H1 (cell line): ENCODE data around the gene CMTR1. TPM values are rescaled to one million over a fixed set of nuclear protein-coding genes. Genes with fewer than 3 reads are reported as not detected.

Experiments used
- CTCF ChIA-PET: fragments of 300-600 bp; sonication (Branson Sonifier 250); formaldehyde crosslinking; loops from one replicate; lab custom pipeline; 2021; ENCODE audit not compliant: partially characterized antibody; lab: Charles Lee
- POLR2A ChIA-PET: fragments of 300-600 bp; sonication (Branson Sonifier 250); formaldehyde crosslinking; loops from one replicate; lab custom pipeline; 2021; ENCODE audit warnings: inconsistent platforms; ENCODE audit not compliant: partially characterized antibody; lab: Charles Lee
- DNase-seq, 2 experiments: peaks; one replicate each; pipeline versions ENCODE4 v3.0.0 to v3.0.0-alpha.2; 2010 to 2022; ENCODE audit warnings: low spot score in 2 of 2, low read depth in 1 of 2, mixed read lengths in 1 of 2
- FAIRE-seq: peaks from 2 replicates; lab custom pipeline; 2011; peaks lifted over from hg19 to GRCh38; lab: Jason Lieb, UNC
- H2AFZ ChIP-seq: 2 replicates; pipeline ENCODE4 v1.8.1; 2012; ENCODE audit warnings: low read length, inconsistent platforms
- H2AK5ac ChIP-seq: 2 replicates; pipeline ENCODE4 v1.6.1; 2013; ENCODE audit warnings: low read depth, low read length
- H2BK120ac ChIP-seq: replicated peaks from 2 replicates; pipeline ENCODE3; 2013; ENCODE audit warnings: low read depth, low read length, inconsistent platforms
- H2BK12ac ChIP-seq: 2 replicates; pipeline ENCODE4 v1.6.1; 2013; ENCODE audit warnings: low read depth, low read length
- H2BK15ac ChIP-seq: 2 replicates; pipeline ENCODE4 v1.6.1; 2013; ENCODE audit warnings: low read length
- H2BK20ac ChIP-seq: 2 replicates; pipeline ENCODE4 v1.6.1; 2013; ENCODE audit warnings: low read length
- H2BK5ac ChIP-seq: 2 replicates; pipeline ENCODE4 v1.6.1; 2013; ENCODE audit warnings: low read depth, low read length
- H3K14ac ChIP-seq: 2 replicates; pipeline ENCODE4 v1.6.1; 2013; ENCODE audit warnings: inconsistent platforms; ENCODE audit not compliant: insufficient read length
- H3K18ac ChIP-seq: 2 replicates; pipeline ENCODE4 v1.6.1; 2013; ENCODE audit warnings: low read length; ENCODE audit errors: extremely low read depth
- H3K23ac ChIP-seq: 2 replicates; pipeline ENCODE4 v1.6.1; 2013; ENCODE audit warnings: inconsistent platforms; ENCODE audit not compliant: insufficient read length
- H3K23me2 ChIP-seq: 2 replicates; pipeline ENCODE4 v1.6.1; 2013; ENCODE audit warnings: low read depth, low read length
- H3K27ac ChIP-seq: 2 replicates; pipeline ENCODE4 v1.6.1; 2011; ENCODE audit warnings: low read depth, low read length, inconsistent platforms
- H3K27me3 ChIP-seq, 4 experiments: replicated peaks in 1 of 4; 1 replicate in 1 of 4; 2 replicates in 3 of 4; pipeline versions ENCODE4 v1.6.1 to v1.8.1; 2011 to 2013; ENCODE audit warnings: low read length in 3 of 4, mild to moderate bottlenecking in 3 of 4, inconsistent platforms in 2 of 4, mixed read lengths in 2 of 4, moderate library complexity in 1 of 4; ENCODE audit not compliant: control insufficient read depth in 3 of 4, insufficient read depth in 3 of 4; ENCODE audit errors: extremely low read depth in 1 of 4
- H3K36me3 ChIP-seq, 4 experiments: 2 replicates each; pipeline versions ENCODE4 v1.6.1 to v1.8.1; 2011 to 2013; ENCODE audit warnings: mild to moderate bottlenecking in 4 of 4, low read length in 3 of 4, moderate library complexity in 2 of 4, control low read depth in 1 of 4, inconsistent platforms in 1 of 4; ENCODE audit not compliant: insufficient read depth in 4 of 4, control insufficient read depth in 2 of 4
- H3K4ac ChIP-seq: replicated peaks from 2 replicates; pipeline ENCODE3; 2013; ENCODE audit warnings: low read length, low read depth, mixed read lengths, inconsistent platforms; ENCODE audit not compliant: insufficient read length
- H3K4me1 ChIP-seq, 4 experiments: replicated peaks in 1 of 4; 1 replicate in 1 of 4; 2 replicates in 3 of 4; pipeline versions ENCODE4 v1.6.1 to v1.8.1; 2011 to 2013; ENCODE audit warnings: low read length in 3 of 4, inconsistent platforms in 2 of 4, mixed read lengths in 1 of 4; ENCODE audit not compliant: insufficient read depth in 4 of 4, control insufficient read depth in 3 of 4
- H3K4me2 ChIP-seq, 2 experiments: 2 replicates each; pipeline versions ENCODE4 v1.6.1 to v1.8.1; 2011 to 2013; ENCODE audit warnings: low read depth in 2 of 2, low read length in 2 of 2, control low read depth in 1 of 2, inconsistent platforms in 1 of 2, mild to moderate bottlenecking in 1 of 2; ENCODE audit not compliant: insufficient read depth in 1 of 2
- H3K4me3 ChIP-seq, 4 experiments: fragments of 200-600, 300-600 bp in 1 of 4; sonication (generic), shearing (Covaris generic), sonication (Bioruptor Twin) in 1 of 4; 2 replicates each; pipeline versions ENCODE4 v1.5.1 to v1.8.1; 2011 to 2016; ENCODE audit warnings: low read length in 4 of 4, low read depth in 3 of 4, control low read depth in 2 of 4, inconsistent platforms in 2 of 4, mild to moderate bottlenecking in 2 of 4, mixed read lengths in 1 of 4, moderate library complexity in 1 of 4; ENCODE audit not compliant: insufficient read depth in 2 of 4; ENCODE audit errors: extremely low read depth in 1 of 4
- H3K56ac ChIP-seq: replicated peaks from 2 replicates; pipeline ENCODE3; 2013; ENCODE audit warnings: low read depth, mild to moderate bottlenecking, mixed read lengths, low read length, inconsistent platforms; ENCODE audit not compliant: insufficient read length
- H3K79me1 ChIP-seq: 2 replicates; pipeline ENCODE4 v1.6.1; 2013; ENCODE audit warnings: low read depth, low read length, control low read depth
- H3K79me2 ChIP-seq, 2 experiments: 2 replicates each; pipeline versions ENCODE4 v1.6.1 to v1.8.1; 2012 to 2013; ENCODE audit warnings: low read length in 2 of 2, mild to moderate bottlenecking in 2 of 2, inconsistent platforms in 1 of 2; ENCODE audit not compliant: insufficient read depth in 2 of 2, control insufficient read depth in 1 of 2
- H3K9ac ChIP-seq, 4 experiments: replicated peaks in 1 of 4; 1 replicate in 1 of 4; 2 replicates in 3 of 4; pipeline versions ENCODE4 v1.6.1 to v1.8.1; 2011 to 2013; ENCODE audit warnings: low read depth in 3 of 4, low read length in 3 of 4, control low read depth in 2 of 4, mild to moderate bottlenecking in 2 of 4, moderate library complexity in 2 of 4, inconsistent platforms in 1 of 4; ENCODE audit errors: extremely low read depth in 1 of 4
- H3K9me3 ChIP-seq, 2 experiments: 2 replicates each; pipeline versions ENCODE4 v1.6.1 to v1.8.1; 2012 to 2013; ENCODE audit warnings: mild to moderate bottlenecking in 2 of 2, moderate library complexity in 2 of 2, control low read depth in 1 of 2, inconsistent platforms in 1 of 2, low read depth in 1 of 2, low read length in 1 of 2, mixed read lengths in 1 of 2; ENCODE audit not compliant: insufficient read depth in 2 of 2
- H4K20me1 ChIP-seq, 2 experiments: replicated peaks in 1 of 2; 2 replicates each; pipeline versions ENCODE3 to v1.8.1; 2011 to 2013; ENCODE audit warnings: inconsistent platforms in 2 of 2, low read length in 2 of 2, mild to moderate bottlenecking in 1 of 2; ENCODE audit not compliant: insufficient read depth in 2 of 2, control insufficient read depth in 1 of 2
- H4K5ac ChIP-seq: 2 replicates; pipeline ENCODE4 v1.6.1; 2013; ENCODE audit warnings: low read length, low read depth, mixed read lengths, inconsistent platforms; ENCODE audit not compliant: insufficient read length
- H4K8ac ChIP-seq: 2 replicates; pipeline ENCODE4 v1.8.0; 2013; ENCODE audit warnings: mild to moderate bottlenecking, moderate library complexity, low read length, inconsistent platforms; ENCODE audit not compliant: insufficient read depth; ENCODE audit errors: extremely low read depth
- H4K91ac ChIP-seq: replicated peaks from 2 replicates; pipeline ENCODE3; 2013; ENCODE audit warnings: low read length, mixed read lengths, inconsistent platforms; ENCODE audit not compliant: insufficient read length
- HDAC6 ChIP-seq: IDR thresholded peaks from one replicate; pipeline ENCODE4 v1.7.1; 2012; ENCODE audit warnings: low read depth, mild to moderate bottlenecking, inconsistent platforms, low read length, moderate library complexity
- MAFK ChIP-seq: IDR thresholded peaks from 2 replicates; pipeline ENCODE4 v1.6.1; 2012; ENCODE audit warnings: low read depth, mild to moderate bottlenecking, improper control_type of control experiment, low read length
- PHF8 ChIP-seq: fragments of 200-600 bp; sonication (generic); conservative IDR thresholded peaks from 2 replicates; pipeline ENCODE4 v1.7.1; 2012; ENCODE audit warnings: low read depth, mild to moderate bottlenecking, inconsistent platforms, low read length, moderate library complexity
- SIRT6 ChIP-seq: IDR thresholded peaks from one replicate; pipeline ENCODE4 v1.7.1; 2012; ENCODE audit warnings: low read length, inconsistent platforms
- WGBS, 2 experiments: shearing (Covaris generic) in 1 of 2; methylation state at CpG; one replicate each; pipeline versions ENCODE4 v1.1.6 to v1.1.7; 2013 to 2015; ENCODE audit warnings: low lambda C conversion rate in 2 of 2, mixed read lengths in 2 of 2, inconsistent platforms in 1 of 2, low coverage in 1 of 2, missing lambda C conversion rate in 1 of 2; ENCODE audit not compliant: insufficient replicate concordance in 2 of 2, insufficient coverage in 1 of 2, insufficient read length in 1 of 2; ENCODE audit errors: extremely low coverage in 1 of 2, missing lambda C conversion rate in 1 of 2; 5-methylcytosine and 5-hydroxymethylcytosine counted together
- polyA plus RNA-seq, 7 experiments: library from polyadenylated mRNA; depleted of rRNA in 3 of 7; stranded (reverse) in 5 of 7; unstranded in 2 of 7; fragments of >200 nt in 5 of 7; fragments of 200-250 nt in 2 of 7; gene quantifications; 1 replicate in 5 of 7; 2 replicates in 1 of 7; 4 replicates in 1 of 7; pipeline versions ENCODE4 v1.2.1 to v1.2.3, GENCODE V29; 2011 to 2013; ENCODE audit warnings: missing spikeins in 2 of 7, mixed read lengths in 2 of 7
- total RNA-seq: library from RNA; stranded (reverse); fragmentation: NEBNext Ultra II Directional; extraction: Animal tissue kit (Norgen Biotek cat#: 25700); gene quantifications from 2 replicates; pipeline ENCODE4 v1.2.1, GENCODE V29; 2021
- TF ChIP-seq, protein P1 (sequence below), 3 experiments: IDR thresholded peaks; 1 replicate in 2 of 3; 2 replicates in 1 of 3; pipeline versions ENCODE4 v1.5.1 to v1.6.1; 2011; ENCODE audit warnings: low read length in 3 of 3, mild to moderate bottlenecking in 3 of 3, inconsistent platforms in 2 of 3, low read depth in 1 of 3, moderate library complexity in 1 of 3; ENCODE audit not compliant: insufficient read depth in 1 of 3; ENCODE audit errors: control extremely low read depth in 1 of 3

The CMTR1 gene
- total and polyA plus RNA-seq, 2 of the 8 experiments (the other 6 are each of a cell fraction or from before 2014, with no cell fraction given): 15.2 to 33.1 TPM

DNA sequence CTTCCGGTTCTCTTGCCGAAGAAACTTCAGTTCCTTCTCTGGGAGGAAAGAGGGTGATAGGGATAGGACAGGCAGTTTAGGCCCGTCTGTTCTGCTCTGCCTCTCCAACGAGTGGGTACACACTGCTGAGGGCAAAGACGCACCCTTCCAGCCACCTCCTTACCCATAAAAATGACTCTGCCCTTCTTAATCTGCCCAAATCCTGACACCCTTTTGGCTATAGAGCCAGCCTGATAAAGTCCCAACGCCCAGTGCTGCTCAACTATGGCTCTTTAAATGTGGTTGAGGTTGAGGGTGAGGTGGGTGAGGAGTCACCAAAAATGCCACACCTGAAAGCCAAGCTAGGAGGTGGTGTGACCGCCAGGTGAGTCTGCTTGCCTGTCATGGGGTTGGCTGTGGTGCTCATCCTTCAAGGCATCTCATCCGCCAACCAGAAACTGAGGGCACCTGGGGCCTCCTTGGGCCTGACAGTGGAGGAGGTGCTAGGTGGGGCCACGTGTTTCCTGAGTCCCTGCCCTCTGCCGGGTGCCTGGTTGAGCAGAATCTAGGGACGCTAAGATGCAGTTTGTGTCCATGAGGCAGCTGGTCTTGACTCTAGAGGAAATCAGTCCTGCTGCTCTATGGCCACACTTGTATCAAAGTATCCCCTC is 50.4 kb downstream of the CMTR1 start:
- Histone ChIP-seq H2AK5ac (no peak overlapping the region), H3K9ac (no peak overlapping the region), H4K5ac (no peak overlapping the region), H3K23ac (no peak overlapping the region), H3K56ac (no peak overlapping the region), H3K18ac (no peak overlapping the region), H3K79me2 (no peaks in the 10 kb centered on the region), H3K27me3 (no peaks in the 10 kb centered on the region), H2BK120ac (no peak overlapping the region), H2BK15ac (no peak overlapping the region; the same call in 1 of the 2 replicates), H3K4me3 (no peak overlapping the region), H2AFZ (no peak overlapping the region), H3K27ac (no peak overlapping the region), H3K4me2 (no peak overlapping the region), H3K79me1 (no peaks in the 10 kb centered on the region), H4K20me1 (peaks cover 0 to 11% of the 10 kb centered on the region in 2 experiments), H3K4ac (no peak overlapping the region), H4K8ac (no peak overlapping the region), H2BK20ac (no peak overlapping the region), H3K36me3 (peaks cover 0 to 11% (median 5%) of the 10 kb centered on the region in 4 experiments; a peak in 4 of 8 replicates), H4K91ac (no peak overlapping the region), H3K9me3 (no peaks in the 10 kb centered on the region), H3K14ac (no peak overlapping the region), H3K4me1 (peaks cover 0 to 15% (median 4%) of the 10 kb centered on the region in 4 experiments; a peak in 5 of 7 replicates), H2BK12ac (no peak overlapping the region), H3K23me2 (no peaks in the 10 kb centered on the region), H2BK5ac (no peak overlapping the region)
- ChIA-PET CTCF (interaction anchor here (0.6 to 2.6 kb wide), 14 partner anchors 8 to 270 kb away, joined by 3 to 11 read pairs (median 4); no protein-coding TSS in a partner anchor), POLR2A (no interaction called here)
- FAIRE-seq: no peak
- no peak for DNase-seq
- WGBS, 2 experiments: 92% methylated on average over 11 of the region's 11 CpGs; no CpG with 5 or more reads in 1 of the 2 experiments
- TF ChIP-seq, protein P1, sequence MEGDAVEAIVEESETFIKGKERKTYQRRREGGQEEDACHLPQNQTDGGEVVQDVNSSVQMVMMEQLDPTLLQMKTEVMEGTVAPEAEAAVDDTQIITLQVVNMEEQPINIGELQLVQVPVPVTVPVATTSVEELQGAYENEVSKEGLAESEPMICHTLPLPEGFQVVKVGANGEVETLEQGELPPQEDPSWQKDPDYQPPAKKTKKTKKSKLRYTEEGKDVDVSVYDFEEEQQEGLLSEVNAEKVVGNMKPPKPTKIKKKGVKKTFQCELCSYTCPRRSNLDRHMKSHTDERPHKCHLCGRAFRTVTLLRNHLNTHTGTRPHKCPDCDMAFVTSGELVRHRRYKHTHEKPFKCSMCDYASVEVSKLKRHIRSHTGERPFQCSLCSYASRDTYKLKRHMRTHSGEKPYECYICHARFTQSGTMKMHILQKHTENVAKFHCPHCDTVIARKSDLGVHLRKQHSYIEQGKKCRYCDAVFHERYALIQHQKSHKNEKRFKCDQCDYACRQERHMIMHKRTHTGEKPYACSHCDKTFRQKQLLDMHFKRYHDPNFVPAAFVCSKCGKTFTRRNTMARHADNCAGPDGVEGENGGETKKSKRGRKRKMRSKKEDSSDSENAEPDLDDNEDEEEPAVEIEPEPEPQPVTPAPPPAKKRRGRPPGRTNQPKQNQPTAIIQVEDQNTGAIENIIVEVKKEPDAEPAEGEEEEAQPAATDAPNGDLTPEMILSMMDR (IDR thresholded peaks at IDR 0.05; ENCODE audit: control extremely low read depth in 1 of 3, insufficient read depth in 1 of 3, low read depth in 1 of 3, low read length in 3 of 3): no peak
- TF ChIP-seq HDAC6: no peak
- TF ChIP-seq PHF8: no peak
- TF ChIP-seq MAFK: no peak
- TF ChIP-seq SIRT6: no peak
